H1 (cell line): ENCODE data around the gene NAP1L1.

Experiments
- BACH1 ChIP-seq: IDR thresholded peaks from 2 replicates; pipeline ENCODE4 v1.6.1; 2012; ENCODE audit warnings: low read length, improper control_type of control experiment
- KDM5A ChIP-seq: fragments of 200-600 bp; IDR thresholded peaks from 2 replicates; pipeline ENCODE4 v1.7.1; 2012; ENCODE audit warnings: mild to moderate bottlenecking, low read length, inconsistent platforms, mixed read lengths
- TF ChIP-seq, protein P1 (sequence below), 3 experiments: IDR thresholded peaks; 1 replicate in 2 of 3; 2 replicates in 1 of 3; pipeline versions ENCODE4 v1.5.1 to v1.6.1; 2011; ENCODE audit warnings: low read length in 3 of 3, mild to moderate bottlenecking in 3 of 3, inconsistent platforms in 2 of 3, low read depth in 1 of 3, moderate library complexity in 1 of 3; ENCODE audit not compliant: insufficient read depth in 1 of 3; ENCODE audit errors: control extremely low read depth in 1 of 3

DNA sequence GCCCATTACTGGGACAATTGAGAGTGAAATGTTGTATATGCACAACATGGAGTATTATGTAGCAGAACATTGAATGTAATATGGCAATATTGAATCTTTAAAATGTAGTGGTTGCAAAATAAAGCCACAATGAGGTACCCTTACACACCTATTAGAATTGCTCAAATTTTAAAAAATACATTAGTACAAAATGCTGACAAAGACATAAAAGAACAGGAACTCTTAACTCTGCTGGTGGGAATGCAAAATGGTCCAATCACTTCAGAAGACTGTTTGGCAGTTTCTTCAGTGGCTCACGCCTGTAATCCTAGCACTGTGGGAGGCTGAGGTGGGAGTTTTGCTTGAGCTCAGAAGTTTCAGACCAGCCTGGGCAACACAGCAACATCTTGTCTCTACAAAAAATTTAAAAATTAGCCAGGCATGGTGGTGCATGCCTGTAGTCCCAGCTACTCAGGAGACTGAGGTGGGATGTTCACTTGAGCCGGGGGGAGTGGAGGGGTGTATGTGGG lies 6.8 kb upstream of the NAP1L1 start:
- TF ChIP-seq BACH1 (no peak), KDM5A (no peak)
- TF ChIP-seq, protein P1, sequence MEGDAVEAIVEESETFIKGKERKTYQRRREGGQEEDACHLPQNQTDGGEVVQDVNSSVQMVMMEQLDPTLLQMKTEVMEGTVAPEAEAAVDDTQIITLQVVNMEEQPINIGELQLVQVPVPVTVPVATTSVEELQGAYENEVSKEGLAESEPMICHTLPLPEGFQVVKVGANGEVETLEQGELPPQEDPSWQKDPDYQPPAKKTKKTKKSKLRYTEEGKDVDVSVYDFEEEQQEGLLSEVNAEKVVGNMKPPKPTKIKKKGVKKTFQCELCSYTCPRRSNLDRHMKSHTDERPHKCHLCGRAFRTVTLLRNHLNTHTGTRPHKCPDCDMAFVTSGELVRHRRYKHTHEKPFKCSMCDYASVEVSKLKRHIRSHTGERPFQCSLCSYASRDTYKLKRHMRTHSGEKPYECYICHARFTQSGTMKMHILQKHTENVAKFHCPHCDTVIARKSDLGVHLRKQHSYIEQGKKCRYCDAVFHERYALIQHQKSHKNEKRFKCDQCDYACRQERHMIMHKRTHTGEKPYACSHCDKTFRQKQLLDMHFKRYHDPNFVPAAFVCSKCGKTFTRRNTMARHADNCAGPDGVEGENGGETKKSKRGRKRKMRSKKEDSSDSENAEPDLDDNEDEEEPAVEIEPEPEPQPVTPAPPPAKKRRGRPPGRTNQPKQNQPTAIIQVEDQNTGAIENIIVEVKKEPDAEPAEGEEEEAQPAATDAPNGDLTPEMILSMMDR (IDR thresholded peaks at IDR 0.05; ENCODE audit: control extremely low read depth in 1 of 3, insufficient read depth in 1 of 3, low read depth in 1 of 3, low read length in 3 of 3): no peak
